ENCODE data around the gene SHISA6. TPM values are rescaled to one million over a fixed set of nuclear protein-coding genes. Genes with fewer than 3 reads are reported as not detected.

Gene SHISA6
- total and polyA plus RNA-seq, 2 donors (not counting 1 experiment from before 2014, with no cell fraction given), result not detected

- CTCF ChIA-PET, result no interaction called here
- Histone ChIP-seq H3K4me1 (ENCODE audit: control insufficient read depth in 2 of 2, insufficient read depth in 2 of 2, low read length in 2 of 2) (no peaks in the 10 kb centered on the region), H3K9ac (ENCODE audit: low read length) (no peak overlapping the region), H3K4me2 (replicated peaks; ENCODE audit: low read depth, low read length, poor library complexity, severe bottlenecking) (no peak overlapping the region), H4K20me1 (ENCODE audit: control insufficient read depth, insufficient read depth, low read length, poor library complexity, severe bottlenecking) (no peaks in the 10 kb centered on the region), H3K4me3 (ENCODE audit: control extremely low read depth in 1 of 5, extremely low read depth in 1 of 5, insufficient read depth in 1 of 5, low read depth in 2 of 5, low read length in 4 of 5) (no peak overlapping the region), H3K9me3 (ENCODE audit: control extremely low read depth in 1 of 3, control insufficient read depth in 2 of 3, insufficient read depth in 1 of 3, low read length in 2 of 3) (peaks cover 0 to 14% (median 0%) of the 10 kb centered on the region in 3 donors), H2AFZ (ENCODE audit: insufficient read depth, low read depth, low read length, poor library complexity, severe bottlenecking) (no peak overlapping the region), H3K27ac (ENCODE audit: low read length in 2 of 2) (no peak overlapping the region), H3K79me2 (ENCODE audit: control insufficient read depth, insufficient read depth, low read length) (no peaks in the 10 kb centered on the region), H3K36me3 (replicated peaks in 1 of 2; ENCODE audit: control extremely low read depth in 1 of 2, control insufficient read depth in 1 of 2, extremely low read depth in 1 of 2, insufficient read depth in 2 of 2, low read length in 1 of 2) (no peaks in the 10 kb centered on the region), H3K27me3 (replicated peaks in 1 of 4; ENCODE audit: control extremely low read depth in 1 of 4, control insufficient read depth in 3 of 4, insufficient read depth in 4 of 4, low read length in 3 of 4) (no peaks in the 10 kb centered on the region)
- Mint-ChIP-seq H3K4me3 (no peak overlapping the region), H3K27ac (no peak overlapping the region), H3K4me1 (no peaks in the 10 kb centered on the region), H3K9me3 (ENCODE audit: insufficient read depth) (no peaks in the 10 kb centered on the region), H3K27me3 (no peaks in the 10 kb centered on the region)
- TF ChIP-seq EZH2 (IDR thresholded peaks at IDR 0.05; ENCODE audit: borderline replicate concordance, insufficient read depth, low read depth, low read length, poor library complexity, severe bottlenecking), result no peak
- WGBS (ENCODE audit: insufficient coverage), result 31% methylated on average over 5 of the region's 6 CpGs
- no peak for ATAC-seq (ENCODE audit: low read depth)
- intact Hi-C loops (cut with micrococcal nuclease), result no loop called here
- POLR2A ChIA-PET, result no interaction called here
- DNase-seq, result no peak
Measured at GRCh38 chr17:11610999-11611566, 370.1 kb downstream of the SHISA6 start.

GRCh38 chr17:11612956-11613355 is 371.9 kb downstream of the SHISA6 start:
- no peak overlapping the region for H3K4me2 ChIP-seq (replicated peaks; ENCODE audit: low read depth, low read length, poor library complexity, severe bottlenecking)
- peaks cover 0 to 16% (median 0%) of the 10 kb centered on the region in 3 donors for H3K9me3 ChIP-seq (ENCODE audit: control extremely low read depth in 1 of 3, control insufficient read depth in 2 of 3, insufficient read depth in 1 of 3, low read length in 2 of 3)
- intact Hi-C loops (cut with micrococcal nuclease), result no loop called here
- Mint-ChIP-seq H3K27me3 (no peaks in the 10 kb centered on the region), H3K27ac (no peak overlapping the region), H3K4me3 (no peak overlapping the region), H3K9me3 (ENCODE audit: insufficient read depth) (no peaks in the 10 kb centered on the region), H3K4me1 (no peaks in the 10 kb centered on the region)
- ChIA-PET POLR2A (no interaction called here), CTCF (no interaction called here)
- H3K27me3 ChIP-seq (replicated peaks in 1 of 4; ENCODE audit: control extremely low read depth in 1 of 4, control insufficient read depth in 3 of 4, insufficient read depth in 4 of 4, low read length in 3 of 4), result no peaks in the 10 kb centered on the region
- ATAC-seq (ENCODE audit: low read depth) (no peak), DNase-seq (no peak)
- H3K9ac ChIP-seq (ENCODE audit: low read length), result no peak overlapping the region
- H2AFZ ChIP-seq (ENCODE audit: insufficient read depth, low read depth, low read length, poor library complexity, severe bottlenecking), result no peak overlapping the region
- no peaks in the 10 kb centered on the region for H3K36me3 ChIP-seq (replicated peaks in 1 of 2; ENCODE audit: control extremely low read depth in 1 of 2, control insufficient read depth in 1 of 2, extremely low read depth in 1 of 2, insufficient read depth in 2 of 2, low read length in 1 of 2)
- WGBS (ENCODE audit: insufficient coverage), result 49% methylated on average over 2 of the region's 2 CpGs
- no peaks in the 10 kb centered on the region for H4K20me1 ChIP-seq (ENCODE audit: control insufficient read depth, insufficient read depth, low read length, poor library complexity, severe bottlenecking)
- TF ChIP-seq EZH2 (IDR thresholded peaks at IDR 0.05; ENCODE audit: borderline replicate concordance, insufficient read depth, low read depth, low read length, poor library complexity, severe bottlenecking), result no peak
- no peak for TF ChIP-seq CTCF (IDR thresholded peaks at IDR 0.05)
- H3K79me2 ChIP-seq (ENCODE audit: control insufficient read depth, insufficient read depth, low read length), result no peaks in the 10 kb centered on the region
- H3K4me3 ChIP-seq (ENCODE audit: control extremely low read depth in 1 of 5, extremely low read depth in 1 of 5, insufficient read depth in 1 of 5, low read depth in 2 of 5, low read length in 4 of 5), result no peak overlapping the region
- no peaks in the 10 kb centered on the region for H3K4me1 ChIP-seq (ENCODE audit: control insufficient read depth in 2 of 2, insufficient read depth in 2 of 2, low read length in 2 of 2)
- H3K27ac ChIP-seq (ENCODE audit: low read length in 2 of 2), result no peak overlapping the region

Measured in B cell (primary cell).